HEK293T (cell line): ENCODE measurements around the gene PGBD1.

Source experiments
- CTCF ChIA-PET: fragments of 350-600 bp; formaldehyde crosslinking; extraction: SDS; loops from one replicate; lab custom pipeline; 2021; ENCODE audit warnings: antibody characterized with exemption, inconsistent platforms; lab: Yijun Ruan, JAX
- POLR2A ChIA-PET: fragments of 350-600 bp; formaldehyde crosslinking; extraction: SDS; loops from one replicate; lab custom pipeline; 2020; ENCODE audit warnings: antibody characterized with exemption, inconsistent platforms; lab: Yijun Ruan, JAX
- DNase-seq: peaks from one replicate; pipeline ENCODE4 v3.0.0; 2012; ENCODE audit warnings: mixed read lengths; ENCODE audit errors: extremely low spot score
- ARNT ChIP-seq: fragments of 450-650 bp; IDR thresholded peaks from 2 replicates; pipeline ENCODE4 v1.6.1; 2017; ENCODE audit warnings: mild to moderate bottlenecking
- BHLHE40 ChIP-seq: fragments of 450-650 bp; IDR thresholded peaks from 2 replicates; pipeline ENCODE4 v1.6.1; 2016; ENCODE audit warnings: mild to moderate bottlenecking, moderate library complexity, borderline replicate concordance
- CTBP1 ChIP-seq: fragments of 450-650 bp; IDR thresholded peaks from 2 replicates; pipeline ENCODE4 v1.6.1; 2016; ENCODE audit warnings: borderline replicate concordance
- ELF4 ChIP-seq: fragments of 450-650 bp; IDR thresholded peaks from 2 replicates; pipeline ENCODE4 v1.6.1; 2017; ENCODE audit warnings: antibody characterized with exemption
- FOXA1 ChIP-seq: fragments of 450-650 bp; IDR thresholded peaks from 2 replicates; pipeline ENCODE4 v1.6.1; 2016; ENCODE audit warnings: mild to moderate bottlenecking
- FOXK2 ChIP-seq: fragments of 450-650 bp; IDR thresholded peaks from 2 replicates; pipeline ENCODE4 v1.6.1; 2016; ENCODE audit warnings: mild to moderate bottlenecking
- FOXM1 ChIP-seq: fragments of 450-650 bp; IDR thresholded peaks from 2 replicates; pipeline ENCODE4 v1.6.1; 2017; ENCODE audit warnings: mild to moderate bottlenecking, borderline replicate concordance
- HDGF ChIP-seq: fragments of 450-650 bp; IDR thresholded peaks from 2 replicates; pipeline ENCODE4 v1.6.1; 2017; ENCODE audit warnings: antibody characterized with exemption, borderline replicate concordance
- L3MBTL2 ChIP-seq: fragments of 450-650 bp; conservative IDR thresholded peaks from 2 replicates; pipeline ENCODE4 v1.6.1; 2016; ENCODE audit warnings: mild to moderate bottlenecking
- LEF1 ChIP-seq: fragments of 450-650 bp; IDR thresholded peaks from 2 replicates; pipeline ENCODE4 v1.6.1; 2017; ENCODE audit warnings: mild to moderate bottlenecking, borderline replicate concordance
- NFRKB ChIP-seq: fragments of 450-650 bp; IDR thresholded peaks from 2 replicates; pipeline ENCODE4 v1.6.1; 2016; ENCODE audit warnings: mild to moderate bottlenecking, moderate library complexity
- PKNOX1 ChIP-seq: fragments of 450-650 bp; IDR thresholded peaks from 2 replicates; pipeline ENCODE4 v1.6.1; 2016
- SP1 ChIP-seq: fragments of 450-650 bp; IDR thresholded peaks from 2 replicates; pipeline ENCODE4 v1.6.1; 2017
- SUZ12 ChIP-seq: fragments of 450-650 bp; IDR thresholded peaks from 2 replicates; pipeline ENCODE4 v1.6.1; 2016; ENCODE audit warnings: mild to moderate bottlenecking
- TARDBP ChIP-seq: fragments of 450-650 bp; IDR thresholded peaks from 2 replicates; pipeline ENCODE4 v1.6.1; 2016
- ZNF384 ChIP-seq: fragments of 450-650 bp; IDR thresholded peaks from 2 replicates; pipeline ENCODE4 v1.6.1; 2016

Gene PGBD1

GRCh38 chr6:28281288-28282064, at the start of gene PGBD1:
Gene PGBD1, plus strand, starts transcription at chr6:28281572. Its CDS starts 2,242 bp downstream, at chr6:28283814.
- ChIA-PET POLR2A (interaction anchor here (0.9 to 4.1 kb wide), 13 partner anchors 14 to 145 kb away, joined by 3 to 26 read pairs (median 4); partner anchors contain the start of genes ZKSCAN3, ZKSCAN4, ZKSCAN8 and ZSCAN26), CTCF (interaction anchor here (1.7 kb wide), 1 partner anchor 15 kb away, joined by 5 read pairs; the partner anchor contains the start of gene ZSCAN26)
- DNase-seq = peak; percentile 87
- TF ChIP-seq ELF4 (no peak), L3MBTL2 (peak; percentile 26)

GRCh38 chr6:28232785-28233184, 48.6 kb upstream of the PGBD1 start:
- TF ChIP-seq FOXM1 (no peak), CTBP1 (no peak), ZNF384 (no peak), FOXK2 (no peak), TARDBP (no peak), NFRKB (no peak), ARNT (no peak), SUZ12 (no peak), FOXA1 (no peak)
- ChIA-PET CTCF (interaction anchor here (0.7 kb wide), 1 partner anchor 281 kb away, joined by 3 read pairs; no protein-coding TSS in a partner anchor), POLR2A (interaction anchor here (1.5 kb wide), 1 partner anchor 91 kb away, joined by 3 read pairs; the partner anchor contains the start of gene ZKSCAN8)
- DNase-seq = no peak

- TF ChIP-seq CTBP1 (no peak), L3MBTL2 (no peak), FOXK2 (no peak), ARNT (no peak), FOXA1 (no peak)
- ChIA-PET POLR2A (no interaction called here), CTCF (no interaction called here)
- DNase-seq = no peak
These were observed 45.4 kb upstream of the PGBD1 start for GRCh38 chr6:28235912-28236452.

- POLR2A ChIA-PET = interaction anchor here (1.0 kb wide), 1 partner anchor 96 kb away, joined by 3 read pairs; no protein-coding TSS in a partner anchor
- CTCF ChIA-PET = no interaction called here
- DNase-seq = no peak
- TF ChIP-seq ELF4 (no peak), ZNF384 (no peak), HDGF (no peak), TARDBP (no peak), NFRKB (no peak), FOXK2 (no peak), BHLHE40 (no peak), PKNOX1 (no peak), SUZ12 (no peak), FOXA1 (no peak), FOXM1 (no peak), L3MBTL2 (no peak), CTBP1 (no peak), LEF1 (no peak), ARNT (no peak), SP1 (no peak)
These were observed 41.7 kb upstream of the PGBD1 start for GRCh38 chr6:28239636-28240035.

- ChIA-PET POLR2A (interaction anchor here (1.0 kb wide), 1 partner anchor 95 kb away, joined by 3 read pairs; no protein-coding TSS in a partner anchor), CTCF (no interaction called here)
- no peak for DNase-seq
- TF ChIP-seq PKNOX1 (no peak), ARNT (no peak), FOXK2 (no peak), LEF1 (no peak), FOXM1 (no peak), ZNF384 (no peak), TARDBP (no peak), SUZ12 (no peak), HDGF (no peak), BHLHE40 (no peak), NFRKB (no peak), SP1 (no peak), L3MBTL2 (no peak), FOXA1 (no peak), CTBP1 (no peak), ELF4 (no peak)
These were observed 40.9 kb upstream of the PGBD1 start for GRCh38 chr6:28240471-28240870.

GRCh38 chr6:28243946-28244345, 37.4 kb upstream of the PGBD1 start:
- TF ChIP-seq HDGF = no peak
- no peak for TF ChIP-seq LEF1
- no peak for TF ChIP-seq NFRKB
- TF ChIP-seq ZNF384 = no peak
- CTCF ChIA-PET = no interaction called here
- DNase-seq = no peak
- POLR2A ChIA-PET = no interaction called here

- ChIA-PET POLR2A (no interaction called here), CTCF (no interaction called here)
- TF ChIP-seq HDGF = no peak
- no peak for TF ChIP-seq ARNT
- no peak for TF ChIP-seq FOXM1
- no peak for TF ChIP-seq SUZ12
- TF ChIP-seq BHLHE40 = no peak
- TF ChIP-seq PKNOX1 = no peak
- no peak for TF ChIP-seq LEF1
- no peak for TF ChIP-seq ZNF384
- no peak for TF ChIP-seq FOXK2
- TF ChIP-seq ELF4 = no peak
- TF ChIP-seq L3MBTL2 = no peak
- no peak for TF ChIP-seq TARDBP
- no peak for TF ChIP-seq SP1
- TF ChIP-seq CTBP1 = no peak
- TF ChIP-seq FOXA1 = no peak
- no peak for TF ChIP-seq NFRKB
- DNase-seq = no peak
These were observed 36.0 kb upstream of the PGBD1 start for GRCh38 chr6:28245206-28245941.
